ENCODE measurements around the gene PSMA6.
"Not testable (repeated sequence)": the region's sequence is repeated elsewhere in the genome, so short reads cannot be mapped to it uniquely, and the experiment has no call there.

Gene PSMA6

GRCh38 chr14:35292051-35292769 is at the start of gene PSMA6:
TSS of gene PSMA6 (plus strand) at chr14:35292382. CDS start at chr14:35292477, 95 bp downstream.
- peak; percentile 96 for DNase-seq

- no peak for DNase-seq
Measured at GRCh38 chr14:35242599-35243311, 49.4 kb upstream of the PSMA6 start.

GRCh38 chr14:35243956-35244355 is 48.2 kb upstream of the PSMA6 start:
- no peak for DNase-seq

DNA sequence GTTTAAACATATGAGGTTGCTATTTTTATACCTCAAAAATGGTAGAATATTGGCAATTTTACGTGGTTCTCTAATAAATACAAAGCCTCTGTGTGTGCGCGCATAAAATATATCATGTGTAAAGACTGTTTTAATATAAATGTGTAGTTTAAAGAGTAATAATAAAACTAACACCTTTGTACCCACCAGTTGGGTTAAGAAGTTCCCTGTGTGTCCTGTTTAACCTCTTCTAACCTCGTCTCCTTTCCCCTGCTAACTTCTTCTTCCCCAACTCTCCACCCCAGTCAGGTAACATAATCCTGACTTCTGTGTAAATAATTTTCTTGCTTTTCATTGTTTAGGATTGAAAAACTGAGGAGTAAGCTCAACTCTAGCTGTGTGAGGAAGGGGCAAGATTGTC is 47.6 kb upstream of the PSMA6 start:
- no peak for DNase-seq

DNA sequence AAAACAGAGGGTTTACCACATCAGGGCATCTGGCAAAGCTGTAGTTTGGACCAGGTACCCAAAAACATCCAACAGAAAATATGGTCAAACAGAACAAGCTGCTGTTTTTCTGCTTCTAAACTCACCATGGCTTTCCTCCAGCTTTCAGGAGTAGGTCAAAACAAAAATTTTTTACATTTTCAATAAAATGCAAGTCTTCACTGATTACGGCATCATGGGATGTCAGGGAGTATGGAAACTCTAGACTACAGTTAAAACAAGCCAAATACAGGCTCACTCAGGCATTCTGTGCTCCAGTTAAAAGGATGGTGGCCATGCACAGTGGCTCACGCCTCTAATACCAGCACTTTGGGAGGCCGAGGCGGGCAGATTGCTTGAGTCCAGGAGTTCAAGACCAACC is 47.1 kb upstream of the PSMA6 start:
- no peak for DNase-seq

GRCh38 chr14:35247777-35248475 is 44.3 kb upstream of the PSMA6 start:
- no peak for DNase-seq

GRCh38 chr14:35248476-35248788 is 43.8 kb upstream of the PSMA6 start:
- no peak for DNase-seq

- DNase-seq: no peak
Measured at GRCh38 chr14:35250319-35250718, 41.9 kb upstream of the PSMA6 start.

DNA sequence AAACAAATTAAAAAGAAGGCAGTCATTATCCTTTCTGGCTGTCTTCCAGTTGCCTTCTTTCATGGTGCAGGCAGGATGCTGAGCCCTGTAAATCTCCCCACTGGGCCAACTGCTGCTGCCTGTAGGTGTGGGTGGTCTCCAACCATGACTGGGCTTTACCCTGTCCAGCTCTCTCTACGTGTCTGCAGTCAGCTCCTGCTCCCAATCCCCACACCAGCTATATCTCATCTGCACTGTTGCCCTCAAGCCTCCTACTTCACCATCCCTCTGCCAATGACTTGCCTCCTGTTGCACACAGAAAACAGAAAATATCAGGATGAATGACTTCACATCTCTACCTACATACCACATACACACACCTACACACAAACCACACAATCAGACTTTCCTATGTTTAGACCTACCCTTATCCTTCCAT is 39.7 kb upstream of the PSMA6 start:
- no peak for DNase-seq

DNA sequence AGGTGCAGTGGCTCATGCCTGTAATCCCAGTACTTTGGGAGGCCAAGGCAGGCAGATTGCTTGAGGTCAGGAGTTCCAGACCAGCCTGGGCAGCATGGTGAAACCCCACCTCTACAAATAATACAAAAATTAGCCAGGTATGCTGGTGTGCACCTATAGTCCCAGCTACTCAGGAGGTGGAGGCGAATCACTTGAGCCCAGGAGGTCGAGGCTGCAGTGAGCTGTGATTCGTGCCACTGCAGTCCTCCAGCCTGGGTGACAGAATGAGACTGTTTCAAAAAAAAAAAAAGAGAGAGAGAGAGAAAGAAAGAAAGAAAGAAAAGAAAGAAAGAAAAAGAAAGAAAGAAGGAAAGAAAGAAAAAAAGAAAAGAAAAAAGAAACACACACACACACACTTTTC is 39.1 kb upstream of the PSMA6 start:
- not testable (repeated sequence) for DNase-seq

DNA sequence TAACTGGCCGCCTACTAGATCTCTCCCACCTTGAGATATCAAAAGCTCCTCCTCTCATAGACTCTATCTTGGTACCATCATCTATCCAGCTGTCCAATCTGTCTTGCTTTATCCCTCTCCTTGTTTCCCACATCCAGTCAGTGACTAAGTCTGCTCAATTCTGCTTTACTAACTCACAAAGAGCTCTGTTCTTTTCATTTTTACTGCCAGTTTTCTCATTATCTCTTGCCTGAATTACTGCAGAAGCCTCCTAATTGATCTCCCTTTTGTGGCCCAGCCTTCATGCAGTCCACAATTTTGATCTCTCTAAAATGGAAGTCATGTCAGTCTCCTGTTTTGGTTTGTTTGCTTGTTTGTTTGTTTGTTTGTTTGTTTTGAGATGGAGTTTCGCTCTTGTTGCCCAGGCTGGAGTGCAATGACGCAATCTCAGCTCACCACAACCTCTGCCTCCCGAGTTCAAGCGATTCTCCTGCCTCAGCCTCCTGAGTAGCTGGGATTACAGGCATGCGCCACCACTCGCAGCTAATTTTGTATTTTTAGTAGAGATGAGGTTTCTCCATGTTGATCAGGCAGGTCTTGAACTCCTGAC is 38.1 kb upstream of the PSMA6 start:
- not testable (repeated sequence) for DNase-seq

GRCh38 chr14:35254736-35255135 is 37.4 kb upstream of the PSMA6 start:
- DNase-seq: no peak

DNA sequence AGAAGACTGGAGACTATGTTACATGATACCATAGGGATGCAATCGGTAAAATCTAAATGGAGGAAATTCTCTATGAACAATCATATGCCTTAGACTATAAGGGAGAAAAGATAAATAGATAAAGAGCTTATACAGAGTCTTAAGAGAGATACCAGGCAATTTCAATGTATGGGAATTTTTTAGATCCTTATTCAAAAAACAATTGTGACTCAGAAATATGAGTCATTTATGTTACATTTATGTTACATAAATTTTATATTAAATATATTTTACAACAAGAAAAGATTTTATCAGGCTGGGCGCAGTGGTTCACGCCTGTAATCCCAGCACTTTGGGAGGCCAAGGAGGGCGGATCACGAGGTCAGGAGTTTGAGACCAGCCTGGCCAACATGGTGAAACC is 36.5 kb upstream of the PSMA6 start:
- no peak for DNase-seq

DNA sequence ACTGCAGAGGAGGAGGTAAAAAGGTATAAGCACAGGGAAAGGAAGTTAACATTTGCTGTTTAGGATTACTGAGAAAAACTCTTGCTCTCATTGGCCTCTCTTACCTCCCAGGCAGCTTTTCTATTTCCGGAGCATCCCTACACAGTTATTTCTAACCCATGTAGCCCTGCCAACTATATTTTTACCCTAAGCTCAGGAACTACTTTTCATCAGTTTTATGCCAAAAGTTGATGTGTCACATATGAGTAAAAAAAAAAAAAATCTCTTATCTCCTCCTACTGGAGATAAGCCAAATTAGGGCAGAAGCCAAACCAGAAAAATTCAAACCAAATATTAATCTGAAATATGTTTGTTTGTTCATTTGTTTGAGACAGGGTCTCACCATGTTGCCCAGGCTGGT is 34.4 kb upstream of the PSMA6 start:
- no peak for DNase-seq

GRCh38 chr14:35258420-35258819 is 33.8 kb upstream of the PSMA6 start:
- no peak for DNase-seq

GRCh38 chr14:35261774-35262173 is 30.4 kb upstream of the PSMA6 start:
- DNase-seq: peak; percentile 29 to 41

DNA sequence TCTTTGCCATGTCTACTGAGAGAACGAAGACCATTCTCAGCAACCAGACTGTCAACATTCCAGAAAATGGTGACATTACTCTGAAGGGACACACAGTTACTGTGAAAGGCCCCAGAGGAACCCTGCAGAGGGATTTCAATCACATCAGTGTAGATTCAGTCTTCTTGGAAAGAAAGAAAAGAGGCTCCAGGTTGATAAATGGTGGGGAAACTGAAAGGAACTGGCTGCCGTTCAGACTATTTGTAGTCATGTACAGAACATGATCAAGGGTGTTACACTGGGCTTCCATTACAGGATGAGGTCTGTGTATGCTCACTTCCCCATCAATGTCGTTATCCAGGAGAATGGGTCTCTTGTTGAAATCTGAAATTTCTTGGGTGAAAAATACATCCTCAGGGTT is 29.7 kb upstream of the PSMA6 start:
- no peak for DNase-seq

GRCh38 chr14:35268946-35269345 is 23.2 kb upstream of the PSMA6 start:
- no peak for DNase-seq

DNA sequence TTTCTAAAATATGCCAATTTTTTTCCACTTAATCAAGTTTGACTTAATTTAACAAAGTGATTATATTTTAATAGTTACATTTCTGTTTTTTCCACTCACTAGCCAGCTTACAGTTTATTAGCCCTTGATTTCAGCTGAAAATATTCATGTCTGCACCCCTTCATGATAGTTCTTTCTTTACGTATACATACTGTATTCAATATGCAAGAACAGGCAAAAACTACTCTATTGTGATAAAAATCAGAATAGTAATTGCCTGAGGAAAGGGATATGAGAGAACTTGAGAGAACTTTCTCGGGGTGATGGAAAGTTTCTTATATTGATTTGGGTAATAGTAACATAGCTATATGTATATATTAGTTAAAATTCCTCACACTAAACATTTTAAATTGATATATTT is 17.4 kb upstream of the PSMA6 start:
- no peak for DNase-seq

DNA sequence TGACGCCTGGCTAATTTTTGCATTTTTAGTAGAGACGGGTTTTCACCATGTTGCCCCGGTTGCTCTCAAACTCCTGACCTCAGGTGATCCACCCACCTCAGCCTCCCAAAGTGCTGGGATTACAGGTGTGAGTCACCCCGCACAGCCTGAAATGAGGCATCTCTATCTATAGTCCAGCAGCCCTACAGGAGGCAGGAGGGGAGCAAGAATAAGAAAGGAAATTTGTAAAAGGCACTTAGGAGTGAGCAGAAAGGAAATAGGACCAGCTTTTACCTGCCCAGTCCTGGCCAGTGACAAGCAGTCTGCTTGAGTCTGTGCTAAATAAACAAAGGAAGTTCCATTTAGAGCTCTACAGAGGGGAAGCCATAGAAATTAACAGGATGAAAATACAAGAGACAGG is 15.0 kb upstream of the PSMA6 start:
- no peak for DNase-seq

- no peak for DNase-seq
Measured at GRCh38 chr14:35279369-35279768, 12.8 kb upstream of the PSMA6 start.

GRCh38 chr14:35281341-35281740 is 10.8 kb upstream of the PSMA6 start:
- no peak for DNase-seq

GRCh38 chr14:35284506-35284905 is 7.7 kb upstream of the PSMA6 start:
- DNase-seq: no peak
